AG04449 (cell line): ENCODE data around the gene USP14.

Experiments used
- CTCF ChIA-PET: fragments of 350-600 bp; formaldehyde crosslinking; extraction: SDS; loops from one replicate; lab custom pipeline; 2021; ENCODE audit warnings: antibody characterized with exemption; lab: Yijun Ruan, JAX
- POLR2A ChIA-PET: fragments of 400-600, 350-600 bp; formaldehyde crosslinking; extraction: SDS; loops from one replicate; lab custom pipeline; 2020; ENCODE audit warnings: antibody characterized with exemption, inconsistent platforms; lab: Yijun Ruan, JAX
- DNase-seq: peaks from one replicate; pipeline ENCODE4 v3.0.0-alpha.2; 2010; ENCODE audit warnings: low read depth, low spot score
- H3K4me3 ChIP-seq: 2 replicates; pipeline ENCODE4 v1.5.1; 2011; ENCODE audit warnings: low read depth, mild to moderate bottlenecking, control low read depth, low read length
- CTCF ChIP-seq: IDR thresholded peaks from one replicate; pipeline ENCODE4 v1.5.1; 2011; ENCODE audit warnings: mild to moderate bottlenecking, moderate library complexity, low read length, control low read depth, inconsistent platforms; ENCODE audit not compliant: insufficient read depth; ENCODE audit errors: missing control alignments

Gene USP14

GRCh38 chr18:212780-213179 lies 54.4 kb downstream of the USP14 start:
- TF ChIP-seq CTCF = no peak
- CTCF ChIA-PET = no interaction called here
- no peak for DNase-seq
- POLR2A ChIA-PET = no interaction called here
- H3K4me3 ChIP-seq = no peak overlapping the region

GRCh38 chr18:213505-213904 lies 55.1 kb downstream of the USP14 start:
- CTCF ChIA-PET = no interaction called here

GRCh38 chr18:213966-214365 lies 55.6 kb downstream of the USP14 start:
- no peak for TF ChIP-seq CTCF

More at GRCh38 chr18:213505-213904, 55.1 kb downstream of the USP14 start:
- DNase-seq = no peak
- POLR2A ChIA-PET = no interaction called here
- H3K4me3 ChIP-seq = no peak overlapping the region
- no peak for TF ChIP-seq CTCF

GRCh38 chr18:215448-216010 lies 57.2 kb downstream of the USP14 start:
- CTCF ChIA-PET = interaction anchor here (1.6 kb wide), 1 partner anchor 13 kb away, joined by 4 read pairs; no protein-coding TSS in a partner anchor
- POLR2A ChIA-PET = no interaction called here
- DNase-seq = no peak
- no peak overlapping the region for H3K4me3 ChIP-seq
- TF ChIP-seq CTCF = no peak

More at GRCh38 chr18:213966-214365, 55.6 kb downstream of the USP14 start:
- no peak overlapping the region for H3K4me3 ChIP-seq
- no peak for DNase-seq
- POLR2A ChIA-PET = no interaction called here
- CTCF ChIA-PET = no interaction called here

GRCh38 chr18:217532-218336 lies 59.4 kb downstream of the USP14 start:
- no peak for TF ChIP-seq CTCF
- ChIA-PET POLR2A (no interaction called here), CTCF (no interaction called here)

GRCh38 chr18:220708-221107 lies 62.4 kb downstream of the USP14 start:
- ChIA-PET CTCF (no interaction called here), POLR2A (no interaction called here)
- no peak for DNase-seq
- no peak overlapping the region for H3K4me3 ChIP-seq
- no peak for TF ChIP-seq CTCF

More at GRCh38 chr18:217532-218336, 59.4 kb downstream of the USP14 start:
- DNase-seq = no peak
- no peak overlapping the region for H3K4me3 ChIP-seq
